WERI-Rb-1 (cell line): Measurements from ENCODE around the gene RAD9A.
A peak's percentile ranks its signal among the peaks of the same experiment; 100 is the strongest.

Source experiments
- DNase-seq: peaks from one replicate; pipeline ENCODE4 v3.0.0-alpha.2; 2020
- H3K27ac ChIP-seq: fragments of 250-450 bp; sonication (Bioruptor Pico); 2 replicates; pipeline ENCODE4 v1.5.1; 2020; ENCODE audit warnings: mild to moderate bottlenecking, moderate library complexity
- H3K27me3 ChIP-seq: fragments of 250-450 bp; sonication (Bioruptor Pico); 2 replicates; pipeline ENCODE4 v1.5.1; 2021; ENCODE audit warnings: mild to moderate bottlenecking, low read depth, moderate library complexity; ENCODE audit not compliant: insufficient read depth, severe bottlenecking
- H3K36me3 ChIP-seq: fragments of 250-450 bp; sonication (Bioruptor Pico); 2 replicates; pipeline ENCODE4 v1.5.1; 2020; ENCODE audit warnings: mild to moderate bottlenecking, moderate library complexity
- H3K4me3 ChIP-seq: 2 replicates; pipeline ENCODE4 v1.5.1; 2011; ENCODE audit warnings: low read depth, mild to moderate bottlenecking, control low read depth, low read length
- H3K9me3 ChIP-seq: fragments of 250-450 bp; sonication (Bioruptor Pico); 2 replicates; pipeline ENCODE4 v1.5.1; 2021; ENCODE audit warnings: mild to moderate bottlenecking, moderate library complexity; ENCODE audit not compliant: severe bottlenecking
- CTCF ChIP-seq: IDR thresholded peaks from 2 replicates; pipeline ENCODE4 v1.5.1; 2011; ENCODE audit warnings: low read depth, mild to moderate bottlenecking, control low read depth, inconsistent platforms, low read length

The RAD9A gene

GRCh38 chr11:67369801-67370284 is 21.9 kb upstream of the RAD9A start:
- no peaks in the 10 kb centered on the region for H3K36me3 ChIP-seq
- H3K9me3 ChIP-seq = no peaks in the 10 kb centered on the region
- DNase-seq = no peak
- H3K4me3 ChIP-seq = no peak overlapping the region
- no peak overlapping the region for H3K27ac ChIP-seq
- H3K27me3 ChIP-seq = no peaks in the 10 kb centered on the region
- no peak for TF ChIP-seq CTCF

- no peak for DNase-seq
These were observed 21.3 kb upstream of the RAD9A start for GRCh38 chr11:67370351-67371076.

GRCh38 chr11:67371189-67371910 is 20.4 kb upstream of the RAD9A start:
- peak; percentile 61 for TF ChIP-seq CTCF
- peak; percentile 62 for DNase-seq
- Histone ChIP-seq H3K27ac (no peak overlapping the region), H3K9me3 (no peaks in the 10 kb centered on the region), H3K27me3 (no peaks in the 10 kb centered on the region), H3K4me3 (no peak overlapping the region), H3K36me3 (no peaks in the 10 kb centered on the region)

More at GRCh38 chr11:67370351-67371076, 21.3 kb upstream of the RAD9A start:
- Histone ChIP-seq H3K4me3 (no peak overlapping the region), H3K27ac (no peak overlapping the region), H3K36me3 (no peaks in the 10 kb centered on the region), H3K27me3 (no peaks in the 10 kb centered on the region), H3K9me3 (no peaks in the 10 kb centered on the region)
- no peak for TF ChIP-seq CTCF

- Histone ChIP-seq H3K9me3 (no peaks in the 10 kb centered on the region), H3K36me3 (no peaks in the 10 kb centered on the region), H3K4me3 (peak overlapping the region; percentile 26), H3K27ac (no peak overlapping the region; the same call in 1 of the 2 replicates), H3K27me3 (no peaks in the 10 kb centered on the region)
- no peak for TF ChIP-seq CTCF
- no peak for DNase-seq
These were observed 19.9 kb upstream of the RAD9A start for GRCh38 chr11:67371911-67372320.

GRCh38 chr11:67372321-67372992 is 19.3 kb upstream of the RAD9A start:
- H3K4me3 ChIP-seq = peak overlapping the region; percentile 57
- H3K27ac ChIP-seq = peak overlapping the region; percentile 53
- H3K36me3 ChIP-seq = no peaks in the 10 kb centered on the region
- H3K9me3 ChIP-seq = no peaks in the 10 kb centered on the region
- DNase-seq = peak; percentile 59
- no peaks in the 10 kb centered on the region for H3K27me3 ChIP-seq
- TF ChIP-seq CTCF = no peak
